ENCODE results near the gene CRHR1. TPM values are rescaled to one million over a fixed set of nuclear protein-coding genes. Genes with fewer than 3 reads are reported as not detected.

The CRHR1 gene
- polyA plus RNA-seq, 3 donors = 0.10 to 0.67 TPM; not detected in 1

GRCh38 chr17:45756266-45756991, 27.7 kb upstream of the CRHR1 start:
- WGBS, 3 donors = 41 to 46% (median 42%) methylated on average over 12 of the region's 12 CpGs
- H3K27ac ChIP-seq (ENCODE audit: low read depth, low read length) = no peak overlapping the region

GRCh38 chr17:45757431-45758218, 26.5 kb upstream of the CRHR1 start:
- 74 to 86% (median 82%) methylated on average over 13 of the region's 13 CpGs for WGBS, 3 donors
- no peak overlapping the region for H3K27ac ChIP-seq (ENCODE audit: low read depth, low read length)

GRCh38 chr17:45758544-45758943, 25.6 kb upstream of the CRHR1 start:
- WGBS, 3 donors = 70 to 79% (median 73%) methylated on average over 1 of the region's 1 CpG
- H3K27ac ChIP-seq (ENCODE audit: low read depth, low read length) = no peak overlapping the region

GRCh38 chr17:45759761-45760160, 24.4 kb upstream of the CRHR1 start:
- WGBS, 3 donors = 73 to 78% (median 78%) methylated on average over 3 of the region's 3 CpGs
- no peak overlapping the region for H3K27ac ChIP-seq (ENCODE audit: low read depth, low read length)

GRCh38 chr17:45761957-45762565, 22.1 kb upstream of the CRHR1 start:
- WGBS, 3 donors = 57 to 72% (median 64%) methylated on average over 4 of the region's 4 CpGs
- H3K27ac ChIP-seq (ENCODE audit: low read depth, low read length) = no peak overlapping the region

GRCh38 chr17:45763182-45763581, 20.9 kb upstream of the CRHR1 start:
- 29 to 51% (median 49%) methylated on average over 7 of the region's 7 CpGs for WGBS, 3 donors
- no peak overlapping the region for H3K27ac ChIP-seq (ENCODE audit: low read depth, low read length)

DNA sequence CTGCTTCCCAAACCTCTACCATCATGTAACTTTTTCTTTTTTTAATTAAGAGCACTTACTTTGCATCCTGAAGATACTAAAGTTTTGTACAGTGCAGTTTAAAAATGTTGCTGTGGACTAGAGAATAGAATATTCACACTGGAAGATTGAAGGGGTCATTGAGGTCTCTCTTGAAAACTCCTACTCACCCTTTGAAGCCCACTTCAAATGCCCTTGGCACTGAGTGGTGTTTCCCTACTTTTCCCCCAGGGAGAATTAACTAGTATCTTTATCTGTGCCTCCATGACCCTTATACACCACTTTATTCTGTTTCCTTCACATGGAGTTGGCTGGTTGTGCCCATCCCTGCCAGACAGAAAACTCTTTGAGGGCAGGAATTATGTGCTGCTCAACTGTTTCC, 19.6 kb upstream of the CRHR1 start:
- H3K27ac ChIP-seq (ENCODE audit: low read depth, low read length) = no peak overlapping the region

DNA sequence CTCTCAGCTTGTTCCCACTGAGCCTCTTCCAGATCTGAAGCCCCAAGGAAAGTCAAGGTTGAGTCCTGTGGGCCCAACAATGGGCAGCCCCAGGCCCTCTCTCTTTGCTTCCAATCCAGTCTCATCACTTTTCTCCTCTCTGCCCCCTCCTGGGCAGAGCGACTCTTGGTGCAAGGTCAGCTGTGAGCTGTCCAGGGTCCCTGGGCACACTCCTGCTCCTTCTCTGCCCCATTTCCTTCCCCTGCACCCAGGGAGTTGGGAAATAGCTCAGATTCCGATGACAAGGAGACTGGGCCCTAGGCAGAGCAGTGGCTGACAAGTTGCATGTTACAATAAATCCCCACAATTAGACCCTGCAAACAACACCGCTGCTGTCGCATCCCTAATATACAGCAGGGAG, 16.1 kb upstream of the CRHR1 start:
- 47 to 58% (median 58%) methylated on average over 4 of the region's 4 CpGs for WGBS, 3 donors
- H3K27ac ChIP-seq (ENCODE audit: low read depth, low read length) = no peak overlapping the region

GRCh38 chr17:45770632-45771270, 13.4 kb upstream of the CRHR1 start:
- WGBS, 3 donors = 27 to 36% (median 34%) methylated on average over 10 of the region's 10 CpGs
- H3K27ac ChIP-seq (ENCODE audit: low read depth, low read length) = no peak overlapping the region

DNA sequence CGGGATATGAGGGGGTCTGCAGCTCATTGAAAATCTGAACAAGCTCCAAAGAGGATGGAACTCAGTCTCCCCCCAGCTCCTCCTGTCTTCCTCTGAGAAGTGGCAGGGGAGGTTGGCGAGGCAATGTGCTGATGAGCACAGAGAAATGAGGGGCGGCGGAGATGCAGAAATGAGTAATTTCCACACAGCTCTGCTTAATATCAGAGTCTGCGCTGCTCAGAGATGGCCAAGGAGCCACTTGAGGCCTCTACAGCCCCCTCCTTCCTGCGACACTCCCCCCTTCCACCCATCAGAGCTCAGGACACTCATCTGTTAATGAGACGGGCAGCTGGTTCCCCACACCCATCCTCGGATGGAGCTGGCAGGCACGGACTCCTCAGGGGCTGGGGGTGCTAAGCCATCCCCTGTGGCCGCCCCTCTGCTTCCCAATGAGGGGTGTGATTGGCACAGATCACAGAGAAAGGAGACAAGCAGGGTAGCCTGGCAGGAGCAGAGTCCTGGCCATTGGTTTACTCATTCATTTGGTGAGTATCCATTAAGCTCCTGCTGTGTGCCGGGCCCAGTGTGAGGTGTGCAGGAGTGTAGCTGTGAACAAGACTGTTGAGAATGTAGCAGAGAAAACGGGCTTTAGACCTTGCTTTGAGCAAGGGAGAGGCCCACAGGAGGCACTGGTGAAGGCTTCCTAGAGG, 12.7 kb upstream of the CRHR1 start:
- H3K27ac ChIP-seq (ENCODE audit: low read depth, low read length) = no peak overlapping the region
- WGBS, 3 donors = 40 to 52% (median 47%) methylated on average over 12 of the region's 12 CpGs

DNA sequence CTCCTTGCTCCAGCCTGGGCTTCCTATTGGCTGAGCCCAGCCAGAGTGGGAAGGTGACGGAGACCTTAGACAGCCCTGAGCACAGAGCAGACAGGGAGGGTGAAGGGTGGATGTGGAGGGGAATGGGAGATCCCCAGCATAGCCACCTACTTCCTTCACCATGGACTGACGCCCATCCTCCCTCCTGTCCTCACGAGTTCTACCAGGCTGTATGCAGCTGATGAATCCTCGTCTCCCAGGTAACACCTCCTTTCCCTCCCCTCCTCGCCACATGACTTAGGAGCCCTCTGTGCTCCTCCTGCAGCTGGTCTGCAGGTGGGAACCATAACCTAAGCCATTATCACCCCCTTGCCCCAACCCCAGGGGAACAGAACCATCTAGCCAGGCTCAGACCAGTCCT, 9.0 kb upstream of the CRHR1 start:
- no peak overlapping the region for H3K27ac ChIP-seq (ENCODE audit: low read depth, low read length)
- 49 to 77% (median 70%) methylated on average over 5 of the region's 5 CpGs for WGBS, 3 donors

DNA sequence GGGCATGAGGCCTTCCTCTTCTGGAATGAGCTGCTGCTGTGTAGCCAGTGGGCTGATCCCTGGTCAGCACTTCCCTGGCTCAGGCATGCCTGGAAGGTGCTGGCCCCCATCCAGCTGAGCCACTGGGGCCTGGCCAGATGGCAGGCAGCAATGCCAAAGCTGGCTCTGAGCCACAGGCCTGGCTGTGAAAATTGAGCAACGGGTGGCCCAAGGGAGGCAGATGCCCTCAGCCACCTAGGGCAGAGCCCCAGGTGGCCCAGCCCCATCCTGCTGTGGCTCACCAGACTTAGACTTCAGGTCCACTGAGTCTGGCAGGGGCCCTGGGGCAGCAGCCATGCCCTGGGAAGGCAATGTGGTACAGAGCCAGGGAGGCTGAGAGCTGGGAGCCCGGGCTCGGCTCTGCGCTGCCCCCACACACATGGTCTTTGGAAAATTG, 8.5 kb upstream of the CRHR1 start:
- no peak overlapping the region for H3K27ac ChIP-seq (ENCODE audit: low read depth, low read length)
- 56 to 67% (median 66%) methylated on average over 4 of the region's 4 CpGs for WGBS, 3 donors

- H3K27ac ChIP-seq (ENCODE audit: low read depth, low read length) = no peak overlapping the region
- WGBS, 3 donors = 69 to 74% (median 70%) methylated on average over 7 of the region's 7 CpGs
Measured at GRCh38 chr17:45776896-45777295, 7.2 kb upstream of the CRHR1 start.

DNA sequence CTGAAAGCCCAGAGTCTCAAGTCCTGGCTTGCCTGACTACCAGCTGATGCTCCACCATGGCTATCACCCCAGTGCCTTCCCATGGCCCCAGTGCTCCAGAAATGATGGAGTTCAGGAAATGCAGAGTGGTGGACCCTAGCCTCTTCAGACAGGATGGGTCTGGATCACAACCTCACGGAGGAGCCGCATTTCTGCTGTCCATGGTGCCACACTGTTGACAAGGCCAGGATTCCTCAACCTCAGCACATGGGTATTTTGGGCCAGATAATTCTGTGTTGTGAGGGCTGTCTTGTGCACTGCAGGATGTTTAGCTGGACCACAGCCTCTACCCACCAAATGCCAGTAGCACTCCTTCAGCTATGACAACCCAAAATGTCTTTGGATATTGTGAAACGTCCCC, 6.7 kb upstream of the CRHR1 start:
- WGBS, 3 donors = 62 to 75% (median 71%) methylated on average over 3 of the region's 3 CpGs
- no peak overlapping the region for H3K27ac ChIP-seq (ENCODE audit: low read depth, low read length)

DNA sequence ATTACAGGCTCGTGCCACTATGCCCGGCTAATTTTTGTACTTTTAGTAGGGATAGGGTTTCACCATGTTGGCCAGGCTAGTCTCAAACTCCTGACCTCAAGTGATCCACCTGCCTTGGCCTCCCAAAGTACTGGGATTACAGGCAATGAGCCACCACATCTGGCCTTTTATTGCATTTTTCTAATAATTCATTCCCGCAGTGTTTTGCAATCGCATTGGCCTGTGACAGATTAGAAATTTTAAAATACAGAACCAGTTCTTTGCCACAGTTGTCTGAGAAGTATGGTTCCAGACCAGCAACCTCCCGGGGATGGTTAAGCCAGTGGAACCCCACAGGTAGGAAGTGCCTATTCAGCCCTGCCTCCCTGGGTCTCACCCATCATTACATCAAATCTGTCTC, 3.2 kb upstream of the CRHR1 start:
- WGBS, 3 donors = 62 to 73% (median 63%) methylated on average over 5 of the region's 5 CpGs
- H3K27ac ChIP-seq (ENCODE audit: low read depth, low read length) = no peak overlapping the region

GRCh38 chr17:45782889-45783592, 1.1 kb upstream of the CRHR1 start:
- 16 to 23% (median 22%) methylated on average over 32 of the region's 32 CpGs for WGBS, 3 donors
- no peak overlapping the region for H3K27ac ChIP-seq (ENCODE audit: low read depth, low read length)

GRCh38 chr17:45783593-45784292, 377 bp upstream of the CRHR1 start:
- WGBS, 3 donors = 0 to 3% (median 1%) methylated on average over 39 to 59 of the region's 64 CpGs

More at GRCh38 chr17:45783593-45784292, 377 bp upstream of the CRHR1 start:
- H3K27ac ChIP-seq (ENCODE audit: low read depth, low read length) = no peak overlapping the region

All from adipose tissue (tissue), 3 donors.